Measurements from ENCODE around the gene EIF2B2.

Gene EIF2B2

DNA sequence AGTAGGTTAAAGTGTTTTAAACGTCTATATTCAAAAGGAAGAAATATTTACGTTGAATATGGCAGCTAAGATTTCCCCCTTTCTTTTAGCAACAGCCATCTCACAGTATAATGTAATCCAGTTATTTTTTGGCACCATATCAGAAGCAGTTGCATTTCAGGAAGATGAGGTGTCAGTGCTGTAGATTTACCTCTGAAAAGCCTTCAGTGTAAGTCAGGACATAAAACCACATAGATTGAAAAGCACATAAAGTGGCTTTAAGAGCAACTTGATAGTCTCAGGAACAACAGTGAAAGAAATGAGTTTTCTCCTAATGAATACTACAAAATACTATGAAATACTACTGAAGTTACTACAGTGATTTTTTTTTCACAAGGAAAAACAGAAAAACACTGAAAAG is 41.6 kb downstream of the EIF2B2 start:
- DNase-seq (ENCODE audit: low spot score), result no peak

DNA sequence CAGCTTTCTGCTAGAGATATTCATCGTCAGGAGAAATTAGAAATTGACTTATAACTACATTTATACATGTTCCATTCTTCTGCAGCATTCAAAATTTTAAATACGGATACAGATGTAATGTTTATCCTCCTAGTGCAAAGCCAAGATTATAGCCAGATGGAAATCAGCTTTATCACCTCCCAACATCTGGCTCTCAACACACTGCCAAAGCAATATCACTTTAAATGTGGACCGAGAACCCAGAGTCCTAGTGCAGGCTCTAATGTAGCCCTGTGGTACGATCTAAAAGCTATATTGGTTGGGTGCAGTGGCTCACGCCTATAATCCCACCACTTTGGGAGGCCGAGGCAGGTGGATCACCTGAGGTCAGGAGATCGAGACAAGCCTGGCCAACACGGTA is 42.0 kb downstream of the EIF2B2 start:
- DNase-seq (ENCODE audit: low spot score), result no peak

DNA sequence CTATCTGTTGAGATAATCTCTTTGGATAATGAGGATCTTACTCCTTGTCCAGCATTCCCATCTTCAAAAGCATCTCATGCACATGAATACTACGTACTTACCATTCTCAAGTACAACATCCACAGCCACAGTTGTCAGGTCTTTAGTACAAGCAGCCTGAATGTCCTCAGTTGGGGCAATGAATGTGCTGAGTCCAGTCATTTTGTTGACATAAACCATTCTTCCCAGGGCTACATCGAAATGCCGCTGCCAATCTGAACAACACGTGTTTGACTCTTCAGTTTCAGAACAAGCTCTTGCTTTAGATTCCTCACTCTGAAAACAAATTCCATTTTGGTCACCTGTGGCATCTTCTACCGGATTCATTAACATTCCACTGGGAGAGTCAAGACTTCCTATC is 43.6 kb downstream of the EIF2B2 start:
- no peak for DNase-seq (ENCODE audit: low spot score)

DNA sequence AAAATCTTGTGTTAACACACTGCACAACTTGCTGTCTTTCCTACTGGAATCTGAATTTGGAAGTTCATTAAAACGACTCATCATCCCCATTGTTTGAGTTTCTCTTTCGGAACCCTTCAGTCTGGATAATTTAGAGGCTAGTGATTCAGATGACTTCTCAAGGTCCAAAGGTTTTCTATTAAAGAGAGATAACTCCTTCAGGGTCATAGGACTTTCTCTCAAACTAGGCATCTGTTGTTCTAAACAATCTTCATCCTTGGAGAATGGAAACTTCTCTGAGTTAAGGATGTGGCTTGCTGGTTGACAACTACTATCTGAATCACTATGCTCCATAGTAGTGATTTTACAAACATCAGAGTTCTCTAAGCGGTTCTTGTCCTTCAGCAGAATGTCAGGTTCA is 44.2 kb downstream of the EIF2B2 start:
- no peak for DNase-seq (ENCODE audit: low spot score)

DNA sequence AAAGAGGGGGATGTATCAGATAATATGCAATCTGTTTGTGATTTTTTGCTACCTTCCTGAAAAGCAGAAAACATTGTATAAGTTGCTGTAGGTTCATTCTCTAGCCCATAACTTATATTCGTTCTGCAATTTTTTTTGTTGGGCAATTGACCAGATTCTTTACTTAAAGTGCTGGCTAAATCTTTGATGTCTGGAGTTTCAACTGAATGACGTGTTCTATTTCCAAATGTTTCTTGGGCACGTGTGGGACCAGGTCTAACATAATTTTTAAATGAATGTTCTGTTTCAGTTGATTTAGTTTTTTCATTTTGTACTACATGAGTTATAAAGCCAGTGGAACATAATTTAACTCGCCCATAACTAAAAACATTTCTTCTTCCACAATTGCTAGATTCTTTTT is 44.8 kb downstream of the EIF2B2 start:
- no peak for DNase-seq (ENCODE audit: low spot score)

DNA sequence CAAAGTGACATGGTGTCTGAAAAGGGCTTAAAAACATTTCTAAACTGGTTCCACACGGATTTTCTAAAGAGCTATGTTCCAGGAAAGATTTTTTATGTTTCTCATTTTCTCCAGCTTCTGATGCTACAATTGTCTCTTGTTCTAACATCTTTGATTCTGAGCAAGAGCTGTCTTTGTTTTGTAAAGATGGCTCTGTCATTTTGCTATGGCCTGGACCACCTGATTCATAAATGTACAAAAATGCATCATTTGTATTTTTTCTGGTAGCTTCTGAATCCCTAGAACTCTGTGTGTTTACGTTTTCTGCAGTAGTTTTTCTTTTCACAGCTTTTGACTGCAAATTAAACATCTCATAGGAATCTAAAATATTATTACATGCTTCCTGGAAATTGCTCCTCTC is 45.4 kb downstream of the EIF2B2 start:
- DNase-seq (ENCODE audit: low spot score), result no peak

DNA sequence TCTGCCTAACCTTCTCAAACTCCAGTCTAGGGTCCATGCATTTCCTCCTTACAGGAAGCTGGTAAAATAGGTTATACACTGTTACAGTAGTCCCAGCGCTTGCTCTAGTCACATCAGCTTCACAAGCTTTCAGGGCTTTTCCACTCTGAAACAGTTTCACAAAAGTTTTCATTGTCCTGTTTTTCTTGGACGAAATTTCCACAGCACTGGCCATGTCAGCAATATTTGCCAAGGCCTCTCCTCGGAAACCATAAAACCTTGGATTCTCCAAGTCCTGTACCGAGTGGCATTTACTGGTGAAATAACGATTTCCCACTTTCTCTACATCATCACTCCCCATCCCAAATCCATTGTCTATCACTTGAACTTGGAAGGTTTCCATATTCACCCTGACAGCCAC is 46.4 kb downstream of the EIF2B2 start:
- no peak for DNase-seq (ENCODE audit: low spot score)

DNA sequence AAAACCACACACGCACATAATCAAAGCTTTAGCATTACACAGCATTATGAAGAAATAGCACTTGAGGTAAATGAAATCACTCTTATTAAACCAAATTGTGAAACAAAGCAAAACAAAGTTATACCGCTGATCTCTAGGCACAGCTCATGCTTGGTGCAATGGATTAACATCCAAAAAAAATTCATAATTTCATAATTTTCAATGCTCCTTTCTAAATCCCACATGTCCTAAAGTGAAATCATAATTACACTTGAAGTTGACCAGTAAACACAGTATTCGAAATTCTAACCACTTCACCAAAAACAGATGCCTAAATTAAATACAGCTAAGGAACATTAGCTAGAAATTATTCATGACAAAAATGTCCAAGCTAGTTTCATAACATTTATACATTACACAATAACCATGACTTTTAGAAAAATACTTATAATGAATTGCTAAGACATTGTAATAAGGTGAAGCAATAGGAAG is 47.0 kb downstream of the EIF2B2 start:
- no peak for DNase-seq (ENCODE audit: low spot score)

DNA sequence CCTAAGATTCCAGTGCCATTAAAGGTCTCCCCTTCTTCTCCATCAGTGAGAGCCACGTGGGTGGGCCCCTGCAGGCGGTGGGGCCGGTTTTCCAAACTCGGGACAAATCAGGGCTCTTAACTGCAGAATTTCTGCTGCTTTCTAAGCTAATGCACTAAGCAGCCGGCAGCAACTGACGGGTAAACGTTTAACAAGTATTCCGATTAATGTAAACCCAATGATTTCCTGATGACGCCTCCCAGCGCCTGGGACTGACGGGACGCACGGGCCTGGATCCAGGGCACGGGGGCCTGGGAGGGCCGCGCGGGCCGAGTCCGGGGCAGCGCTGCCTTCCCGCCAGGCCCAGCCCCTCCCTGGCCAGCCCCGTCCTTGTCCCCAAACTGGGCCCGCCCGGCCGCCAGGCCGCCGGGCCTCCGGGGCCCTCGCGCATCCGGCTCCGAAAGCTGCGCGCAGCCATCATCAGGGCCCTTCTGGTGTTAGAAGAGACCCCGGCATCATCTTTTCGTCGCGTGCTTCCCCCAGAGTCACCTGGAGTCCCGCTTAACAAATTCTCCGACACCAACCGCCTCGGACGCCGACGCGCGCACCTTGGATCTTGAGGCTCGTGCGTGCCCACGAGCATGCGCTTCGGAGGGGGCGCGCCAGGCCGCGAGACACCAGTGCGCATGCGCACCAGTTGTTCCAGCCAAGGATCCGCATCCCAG is 48.3 kb downstream of the EIF2B2 start, which contains the start of gene MLH3:
Gene MLH3, minus strand, starts transcription at position 616 of the 704 bp plus-strand sequence. CDS start 1,812 bp downstream, outside the sequence.
- DNase-seq (ENCODE audit: low spot score), result peak; percentile 87

DNA sequence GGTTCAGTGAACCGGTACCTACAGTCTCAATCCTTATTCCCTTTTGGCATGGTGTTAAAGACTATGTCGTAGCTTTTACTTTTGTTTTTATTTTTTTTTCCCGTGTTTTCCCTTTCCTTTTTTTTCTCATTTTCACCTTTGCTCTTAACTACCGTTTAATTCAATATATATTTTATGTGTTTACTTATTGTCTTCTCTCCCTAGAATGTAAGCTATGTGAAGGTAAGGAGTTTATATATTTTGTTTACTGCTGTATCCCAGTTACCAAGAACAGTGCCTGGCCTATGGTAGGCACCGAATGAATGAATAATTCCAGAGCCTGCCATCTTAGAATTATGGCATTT is 48.8 kb downstream of the EIF2B2 start:
- no peak for DNase-seq (ENCODE audit: low spot score)

DNA sequence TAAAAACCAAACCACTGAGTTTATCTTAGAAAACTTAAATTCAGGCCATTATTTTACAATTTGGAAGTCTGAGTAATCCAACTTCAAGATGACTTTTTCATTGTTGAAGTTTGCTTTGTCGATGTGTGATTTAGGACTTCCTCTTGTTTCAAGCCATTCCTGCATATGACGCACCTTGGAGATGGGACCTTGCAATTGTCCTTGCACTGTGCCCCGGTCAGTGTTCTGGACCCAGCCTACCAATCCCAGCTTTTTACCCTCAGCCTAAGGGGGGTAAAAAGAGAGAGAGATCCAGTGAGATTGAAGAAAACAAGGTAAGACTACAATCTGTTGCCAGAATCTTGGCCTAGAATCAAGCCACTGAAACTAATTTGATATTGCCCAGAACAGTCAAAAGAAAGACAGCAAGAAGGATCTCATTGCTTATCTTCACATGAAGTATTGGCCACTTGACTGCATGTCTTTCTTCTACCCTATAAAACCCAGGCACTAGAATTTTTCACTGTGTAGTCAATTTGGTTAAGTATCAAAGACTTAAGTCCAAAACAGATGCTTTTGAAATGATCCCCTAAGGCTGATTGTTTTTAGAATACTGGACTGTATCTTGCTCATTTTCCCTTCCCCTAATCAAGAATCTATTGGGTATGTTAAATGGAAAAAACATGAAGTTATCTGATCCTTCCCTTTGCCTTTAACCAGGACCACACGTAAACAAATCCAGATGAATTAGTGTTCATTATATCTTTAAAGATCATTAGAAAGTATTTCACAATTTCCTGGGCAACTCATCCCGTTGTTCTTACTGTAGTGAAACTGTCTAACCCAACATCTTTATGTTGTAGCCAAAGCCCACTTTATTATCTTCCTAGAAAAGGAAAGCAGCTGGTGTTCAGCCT is 50.9 kb downstream of the EIF2B2 start:
- no peak for DNase-seq (ENCODE audit: low spot score)

DNA sequence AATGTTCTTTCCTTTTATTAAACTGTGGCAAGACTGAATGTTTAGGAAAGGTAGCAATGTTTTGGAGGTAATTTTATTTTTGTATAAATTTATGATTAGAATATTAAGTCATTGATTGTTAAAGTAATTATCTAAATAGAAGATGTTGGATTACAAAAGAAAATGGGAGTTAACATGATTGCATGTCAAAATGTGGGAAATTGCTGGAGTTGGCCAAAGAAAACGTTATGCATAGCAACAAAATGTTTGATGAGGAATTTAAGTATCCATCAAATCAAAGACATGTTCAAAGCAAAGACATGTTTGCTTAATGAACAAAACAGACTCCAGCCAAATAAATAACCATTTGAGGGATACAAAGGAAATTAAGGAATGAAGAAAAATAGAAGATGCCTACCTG is 51.7 kb downstream of the EIF2B2 start:
- DNase-seq (ENCODE audit: low spot score), result no peak

DNA sequence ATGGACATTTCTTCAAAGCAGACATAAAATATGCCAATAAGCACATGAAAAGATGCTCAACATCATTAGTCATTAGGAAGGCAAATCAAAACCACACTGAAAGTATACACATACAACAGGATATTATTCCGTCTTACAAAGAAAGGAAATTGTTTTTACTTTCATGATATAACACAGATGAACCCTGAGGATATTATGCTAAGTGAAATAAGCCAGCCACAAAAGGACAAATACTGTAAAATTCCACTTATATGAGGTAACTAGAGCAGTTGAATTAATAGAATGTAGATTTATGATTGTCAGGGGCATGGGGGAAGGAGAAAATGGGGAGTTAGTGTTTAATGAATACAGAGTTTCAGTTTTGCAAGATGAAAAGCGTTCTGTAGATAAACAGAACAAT is 56.9 kb downstream of the EIF2B2 start:
- no peak for DNase-seq (ENCODE audit: low spot score)

DNA sequence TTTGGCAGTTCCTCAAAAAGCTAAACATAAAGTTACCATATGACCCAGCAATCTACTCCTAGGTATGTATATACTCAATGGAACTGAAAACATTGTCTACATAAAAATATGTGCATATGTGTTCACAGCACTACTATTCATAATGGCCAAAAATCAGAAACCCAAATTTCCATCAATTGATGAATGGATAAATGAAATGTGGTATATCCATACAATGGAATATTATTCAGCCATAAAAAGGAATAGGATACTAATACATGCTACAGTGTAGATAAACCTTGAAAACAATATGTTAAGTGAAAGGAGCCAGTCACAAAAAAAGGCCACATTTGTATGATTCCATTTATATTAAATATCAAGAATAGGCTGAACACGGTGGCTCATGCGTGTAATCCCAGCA is 57.7 kb downstream of the EIF2B2 start:
- no peak for DNase-seq (ENCODE audit: low spot score)

All from left forelimb (tissue), 1 donor.